NK-92 (cell line): ENCODE results near the gene FGFRL1.

ENCODE experiments used
- DNase-seq: peaks from one replicate; lab custom pipeline; 2025; ENCODE audit not compliant: unreplicated experiment; lab: John Stamatoyannopoulos, UW

FGFRL1 gene

DNA sequence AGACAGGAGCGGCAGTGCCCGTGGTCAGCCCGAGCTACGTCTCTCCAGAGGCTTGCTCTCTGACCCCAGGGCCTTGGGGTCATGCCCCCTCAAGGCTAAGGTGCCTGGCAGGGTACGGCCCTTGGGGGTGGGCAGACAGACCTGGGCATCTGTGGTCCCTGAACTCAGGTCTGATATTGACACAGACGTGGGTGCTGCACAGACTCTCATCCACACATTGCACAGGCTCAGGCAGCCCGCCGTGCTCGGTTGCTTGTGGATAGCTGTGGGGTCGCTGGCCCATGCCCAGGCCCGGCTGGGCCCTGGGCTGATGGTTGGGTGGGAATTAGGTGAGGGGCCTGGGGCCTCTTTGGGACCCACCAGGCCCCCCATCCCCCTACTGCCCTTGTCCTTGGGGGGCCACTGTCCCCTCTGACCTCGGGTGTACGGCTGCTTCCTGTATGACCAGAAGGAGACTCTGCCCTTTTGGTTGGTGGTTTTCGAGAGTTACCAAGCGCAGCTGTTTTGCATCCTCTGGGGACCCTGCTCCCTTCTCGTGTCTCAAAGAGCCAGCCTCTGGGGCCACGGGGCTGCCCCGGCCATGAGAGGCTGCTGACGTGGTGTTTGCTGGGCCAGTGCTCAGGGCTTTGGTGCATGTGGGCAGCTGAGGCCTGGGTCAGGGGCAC lies 10.1 kb downstream of the FGFRL1 start:
- no peak for DNase-seq

DNA sequence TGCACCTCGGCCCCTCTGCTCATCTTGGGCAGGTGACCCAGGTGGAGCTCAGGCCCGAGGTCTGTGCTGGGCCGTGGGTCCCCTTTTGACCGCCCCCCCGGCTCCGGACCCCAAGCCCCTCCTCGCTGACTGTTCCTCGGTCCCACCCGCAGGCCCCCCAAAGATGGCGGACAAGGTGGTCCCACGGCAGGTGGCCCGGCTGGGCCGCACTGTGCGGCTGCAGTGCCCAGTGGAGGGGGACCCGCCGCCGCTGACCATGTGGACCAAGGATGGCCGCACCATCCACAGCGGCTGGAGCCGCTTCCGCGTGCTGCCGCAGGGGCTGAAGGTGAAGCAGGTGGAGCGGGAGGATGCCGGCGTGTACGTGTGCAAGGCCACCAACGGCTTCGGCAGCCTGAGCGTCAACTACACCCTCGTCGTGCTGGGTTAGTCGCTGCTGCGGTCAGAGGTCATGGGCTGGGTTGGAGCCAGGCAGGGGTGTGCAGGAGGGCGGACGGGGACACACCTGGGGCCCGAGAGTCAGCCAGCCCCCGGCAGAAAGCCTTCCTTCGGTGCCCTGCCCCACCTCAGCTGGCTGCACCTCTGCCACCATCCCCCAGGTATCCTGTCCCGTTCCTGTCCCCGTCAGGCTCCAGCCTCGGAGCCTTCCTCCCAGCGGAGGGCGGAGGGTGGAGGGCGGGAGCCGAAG lies 10.8 kb downstream of the FGFRL1 start:
- DNase-seq, result no peak

- no peak for DNase-seq
Observed at GRCh38 chr4:1022739-1023066, 11.3 kb downstream of the FGFRL1 start.

- DNase-seq, result no peak
Observed at GRCh38 chr4:1023075-1023640, 11.7 kb downstream of the FGFRL1 start.

DNA sequence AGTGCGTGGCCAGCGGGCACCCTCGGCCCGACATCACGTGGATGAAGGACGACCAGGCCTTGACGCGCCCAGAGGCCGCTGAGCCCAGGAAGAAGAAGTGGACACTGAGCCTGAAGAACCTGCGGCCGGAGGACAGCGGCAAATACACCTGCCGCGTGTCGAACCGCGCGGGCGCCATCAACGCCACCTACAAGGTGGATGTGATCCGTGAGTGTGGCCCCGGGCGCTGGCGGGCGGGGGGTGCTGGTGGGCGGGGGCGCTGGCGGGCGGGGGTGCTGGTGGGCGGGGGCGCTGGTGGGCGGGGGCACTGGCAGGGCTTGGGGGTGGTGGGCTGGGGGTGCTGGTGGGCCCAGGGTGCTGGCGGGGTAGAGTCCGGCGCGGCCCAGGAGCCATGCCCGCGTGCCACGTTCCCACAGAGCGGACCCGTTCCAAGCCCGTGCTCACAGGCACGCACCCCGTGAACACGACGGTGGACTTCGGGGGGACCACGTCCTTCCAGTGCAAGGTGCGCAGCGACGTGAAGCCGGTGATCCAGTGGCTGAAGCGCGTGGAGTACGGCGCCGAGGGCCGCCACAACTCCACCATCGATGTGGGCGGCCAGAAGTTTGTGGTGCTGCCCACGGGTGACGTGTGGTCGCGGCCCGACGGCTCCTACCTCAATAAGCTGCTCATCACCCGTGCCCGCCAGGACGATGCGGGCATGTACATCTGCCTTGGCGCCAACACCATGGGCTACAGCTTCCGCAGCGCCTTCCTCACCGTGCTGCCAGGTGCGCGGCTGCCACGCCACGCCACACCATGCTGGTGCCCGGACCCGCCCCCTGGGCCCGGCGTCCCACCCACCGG lies 12.7 kb downstream of the FGFRL1 start:
- DNase-seq, result no peak

DNA sequence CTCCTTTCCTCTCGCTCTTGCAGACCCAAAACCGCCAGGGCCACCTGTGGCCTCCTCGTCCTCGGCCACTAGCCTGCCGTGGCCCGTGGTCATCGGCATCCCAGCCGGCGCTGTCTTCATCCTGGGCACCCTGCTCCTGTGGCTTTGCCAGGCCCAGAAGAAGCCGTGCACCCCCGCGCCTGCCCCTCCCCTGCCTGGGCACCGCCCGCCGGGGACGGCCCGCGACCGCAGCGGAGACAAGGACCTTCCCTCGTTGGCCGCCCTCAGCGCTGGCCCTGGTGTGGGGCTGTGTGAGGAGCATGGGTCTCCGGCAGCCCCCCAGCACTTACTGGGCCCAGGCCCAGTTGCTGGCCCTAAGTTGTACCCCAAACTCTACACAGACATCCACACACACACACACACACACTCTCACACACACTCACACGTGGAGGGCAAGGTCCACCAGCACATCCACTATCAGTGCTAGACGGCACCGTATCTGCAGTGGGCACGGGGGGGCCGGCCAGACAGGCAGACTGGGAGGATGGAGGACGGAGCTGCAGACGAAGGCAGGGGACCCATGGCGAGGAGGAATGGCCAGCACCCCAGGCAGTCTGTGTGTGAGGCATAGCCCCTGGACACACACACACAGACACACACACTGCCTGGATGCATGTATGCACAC lies 13.6 kb downstream of the FGFRL1 start:
- DNase-seq, result no peak

GRCh38 chr4:1026115-1026514 lies 14.7 kb downstream of the FGFRL1 start:
- DNase-seq, result no peak

GRCh38 chr4:1027219-1027914 lies 15.9 kb downstream of the FGFRL1 start:
- DNase-seq, result no peak

- no peak for DNase-seq
Observed at GRCh38 chr4:1027915-1028238, 16.5 kb downstream of the FGFRL1 start.

DNA sequence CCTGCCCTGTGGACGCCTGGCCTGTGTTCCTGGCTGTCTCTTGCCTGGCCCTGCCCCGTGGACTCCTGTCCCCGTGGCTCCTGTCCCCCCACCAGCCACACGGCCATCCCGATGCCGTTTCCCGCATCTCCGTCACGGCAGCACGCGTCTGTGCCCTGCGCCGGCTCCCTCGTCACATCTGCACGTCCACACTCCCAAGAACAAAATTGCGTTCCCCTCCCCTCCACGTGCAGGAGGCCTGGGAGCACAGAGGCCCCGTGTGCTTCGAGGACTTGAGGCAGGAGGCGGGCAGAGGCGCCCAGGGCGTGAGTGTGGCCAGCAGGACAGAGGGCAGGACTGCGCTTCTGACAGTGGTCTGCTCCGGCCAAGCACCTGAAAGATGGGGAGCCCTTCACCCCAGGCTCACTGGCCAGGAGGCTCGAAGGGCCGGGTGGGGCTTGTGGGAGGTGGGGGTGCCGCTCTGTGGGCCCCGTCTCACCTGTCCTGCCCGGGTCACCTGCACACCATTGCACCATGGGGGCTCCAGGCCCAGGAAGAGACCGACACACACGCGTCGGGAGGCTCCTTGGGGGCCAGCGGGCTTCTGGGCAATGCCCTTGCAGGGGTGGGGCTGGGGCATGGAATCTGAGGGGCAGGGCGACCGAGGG lies 17.3 kb downstream of the FGFRL1 start:
- DNase-seq, result no peak

DNA sequence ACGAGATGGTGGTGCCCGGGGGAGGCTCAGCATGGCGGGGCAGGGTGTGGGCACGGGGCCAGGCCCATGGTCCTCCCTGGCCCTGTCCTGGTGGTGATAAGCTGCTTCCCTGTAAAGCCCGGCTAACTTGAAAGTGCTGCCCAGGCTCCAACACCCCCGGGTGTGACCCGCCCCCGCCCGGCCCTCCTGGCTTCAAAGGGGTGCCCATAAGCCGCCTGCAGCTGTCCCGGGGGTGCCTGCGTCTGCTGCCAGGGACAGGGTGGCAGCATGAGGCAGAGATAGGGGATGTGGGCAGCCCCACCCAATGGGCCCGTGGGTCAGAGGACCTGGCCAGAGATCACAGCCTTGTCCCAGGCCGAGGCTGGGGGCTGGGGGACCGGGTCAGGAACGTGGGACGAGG lies 18.1 kb downstream of the FGFRL1 start:
- DNase-seq, result no peak

DNA sequence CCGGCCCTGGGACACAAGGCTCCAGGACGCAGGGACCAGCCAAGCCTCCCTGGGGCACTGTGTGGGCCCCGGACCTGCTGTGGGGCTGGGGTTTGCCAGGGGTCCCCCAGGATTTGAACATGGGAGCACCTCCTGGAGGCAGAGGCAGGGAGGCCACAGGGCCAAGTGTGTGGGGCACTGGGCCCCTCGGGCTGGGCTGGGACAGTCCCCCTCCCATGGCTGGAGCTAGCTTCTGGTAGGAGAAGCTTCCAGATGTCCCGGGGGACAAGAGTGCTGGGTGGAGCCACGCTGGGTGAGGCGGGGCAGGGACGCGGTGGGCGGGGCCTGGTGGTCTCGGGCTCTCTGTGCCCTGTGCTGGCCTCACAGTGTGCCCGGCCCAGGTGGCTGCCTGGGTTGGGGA lies 18.6 kb downstream of the FGFRL1 start:
- no peak for DNase-seq

DNA sequence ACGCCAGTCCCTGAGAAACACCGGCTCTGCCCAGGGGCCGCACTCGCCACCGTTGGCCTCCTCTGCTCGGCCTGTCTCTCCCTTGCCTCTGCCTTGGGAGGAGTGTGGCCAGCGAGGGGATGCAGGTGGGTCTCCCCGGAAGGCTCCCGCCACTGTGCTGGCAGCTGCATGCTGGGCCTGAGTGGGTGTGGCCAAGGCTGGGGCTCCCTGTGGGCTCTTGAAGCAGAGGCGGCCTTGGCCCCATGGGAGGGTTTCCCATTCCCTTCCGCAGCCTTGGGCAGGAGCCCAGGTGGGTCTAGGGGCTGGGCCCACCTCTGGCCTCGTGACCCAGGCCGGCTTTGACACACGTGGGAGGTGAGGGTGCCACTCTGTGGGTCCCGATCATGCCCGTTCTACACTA lies 19.1 kb downstream of the FGFRL1 start:
- no peak for DNase-seq

- DNase-seq, result no peak
Observed at GRCh38 chr4:1031346-1031745, 19.9 kb downstream of the FGFRL1 start.

DNA sequence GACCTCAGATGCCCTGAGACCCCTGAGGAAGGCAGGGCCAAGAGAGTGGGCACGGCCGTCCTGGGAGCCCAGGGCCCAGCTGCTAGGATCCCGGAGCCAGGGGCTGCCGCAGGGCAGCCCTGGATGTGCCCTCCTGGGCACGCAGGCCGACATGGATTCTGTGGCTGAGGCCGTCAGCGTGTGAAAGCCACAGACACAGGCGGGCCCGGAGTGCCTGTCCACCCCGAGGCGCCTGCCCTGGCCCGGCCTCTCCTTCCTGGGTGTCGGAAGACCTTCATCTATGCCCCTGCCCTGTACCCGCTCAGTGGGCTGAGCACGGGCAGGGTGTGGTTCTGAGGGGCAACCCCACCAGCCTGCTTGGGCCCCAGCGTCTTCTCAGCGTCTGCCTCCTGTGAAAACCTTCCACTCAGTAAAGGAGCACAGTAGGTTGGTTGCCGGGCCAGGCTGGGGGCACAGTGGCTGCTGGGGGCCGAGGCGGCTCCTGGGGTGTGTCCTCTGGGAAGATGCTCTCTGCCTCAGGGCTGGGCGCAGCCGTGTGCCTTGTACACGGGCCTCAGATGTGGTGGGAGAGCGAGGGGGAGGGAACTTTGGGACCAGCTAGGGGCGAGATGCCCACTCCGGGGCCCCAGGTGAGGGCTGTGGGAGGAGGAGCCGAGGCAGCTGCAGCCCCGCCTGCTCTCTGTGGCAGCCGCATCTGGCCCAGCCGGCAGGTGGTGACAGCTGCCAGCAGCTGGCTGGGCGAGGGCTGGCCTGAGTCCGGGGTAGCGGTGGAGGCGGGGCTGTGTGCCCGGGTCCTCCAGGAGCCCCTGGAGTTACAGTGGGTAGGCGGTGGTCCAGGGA lies 20.8 kb downstream of the FGFRL1 start:
- DNase-seq, result no peak

DNA sequence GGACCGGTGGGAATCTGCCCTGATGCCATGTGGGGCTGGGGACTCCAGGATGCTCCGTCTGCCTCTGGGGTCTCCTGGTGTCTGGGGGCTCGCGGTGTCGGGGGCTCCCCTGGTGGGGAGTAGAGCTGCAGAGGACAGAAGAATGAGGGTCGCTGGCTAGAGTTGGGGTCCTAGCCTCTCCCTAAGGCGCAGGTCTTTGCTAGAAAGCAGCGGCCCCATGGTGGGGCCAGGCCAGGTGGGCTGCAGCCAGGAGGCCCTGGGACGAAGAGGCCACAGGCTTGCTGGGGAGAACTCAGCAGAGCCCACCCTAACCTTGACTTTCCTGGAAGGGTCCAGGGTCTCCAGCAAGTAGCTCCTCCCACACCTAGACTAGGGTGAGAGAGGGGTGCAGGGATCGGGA lies 21.4 kb downstream of the FGFRL1 start:
- no peak for DNase-seq

DNA sequence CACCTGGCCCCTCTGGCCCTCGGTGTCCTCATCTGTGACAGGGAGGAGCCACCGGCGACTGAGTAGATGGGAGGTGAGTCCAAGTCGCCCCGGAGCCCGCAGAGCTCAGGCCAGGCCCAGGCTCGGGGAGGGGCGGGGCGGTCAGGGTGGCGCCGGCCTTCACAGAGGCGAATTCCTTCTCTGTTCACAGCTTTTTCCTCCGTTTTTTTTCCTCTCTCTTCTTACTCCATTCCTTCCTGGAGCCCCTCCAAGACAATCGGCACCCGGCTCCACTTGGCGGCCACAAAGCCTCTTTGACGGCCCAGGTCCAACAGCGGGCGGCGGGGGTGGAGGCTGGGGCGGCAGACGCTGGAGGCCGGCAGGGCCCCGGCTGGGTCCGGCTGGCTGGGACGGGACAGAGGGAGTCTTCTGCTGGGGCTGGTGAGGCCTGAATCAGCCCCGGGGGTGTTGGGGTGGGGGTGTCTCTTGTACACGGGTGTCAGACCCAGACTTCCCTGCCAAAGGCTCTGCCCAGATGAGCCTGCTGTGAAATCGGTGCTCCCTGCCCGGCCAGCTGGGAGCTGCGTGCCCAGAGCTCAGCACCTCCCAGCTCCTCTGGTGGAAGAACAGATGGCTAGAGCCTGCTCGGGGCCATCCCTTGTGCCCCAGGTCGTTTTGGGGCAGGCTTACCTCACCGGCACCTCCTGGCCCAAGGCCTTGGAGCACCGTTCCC lies 22.6 kb downstream of the FGFRL1 start:
- no peak for DNase-seq

DNA sequence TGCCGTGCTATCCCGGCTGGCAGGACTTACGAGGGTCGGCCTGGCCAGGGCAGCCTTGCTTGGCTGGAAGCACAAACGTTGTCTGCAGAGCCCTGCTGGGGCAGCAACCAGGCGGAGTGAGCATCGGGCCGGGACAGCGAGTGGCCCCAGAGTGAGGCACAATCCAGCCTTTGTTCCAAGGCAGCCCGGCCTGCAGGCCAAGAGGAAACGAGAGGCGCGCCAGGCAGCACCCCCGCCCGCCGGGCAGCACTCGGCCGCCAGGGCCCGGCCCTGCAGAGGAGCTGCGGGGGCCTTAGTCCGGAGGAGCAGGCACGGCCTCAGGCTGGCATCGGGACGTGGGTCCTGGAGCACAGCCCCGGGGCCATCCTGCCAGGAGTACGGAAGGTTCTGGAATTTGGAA lies 24.1 kb downstream of the FGFRL1 start:
- DNase-seq, result no peak

GRCh38 chr4:1036095-1036494 lies 24.7 kb downstream of the FGFRL1 start:
- no peak for DNase-seq
